ENCODE measurements around the gene SIX5.

GRCh38 chr19:45758921-45759320 is 10.1 kb downstream of the SIX5 start:
- TF ChIP-seq CTCF (IDR thresholded peaks at IDR 0.05; ENCODE audit: insufficient read depth, low read depth, low read length), result no peak
- TF ChIP-seq EZH2 (IDR thresholded peaks at IDR 0.05; ENCODE audit: insufficient read depth, low read length), result no peak
